Frontal cortex (tissue), 4 donors: ENCODE results near the gene ATAD2B. TPM values are rescaled to one million over a fixed set of nuclear protein-coding genes. Genes with fewer than 3 reads are reported as not detected.
"Not testable (repeated sequence)": the region's sequence is repeated elsewhere in the genome, so short reads cannot be mapped to it uniquely, and the experiment has no call there.

Experiments used
- DNase-seq, 2 donors: peaks; one replicate each; pipeline ENCODE4 v3.0.0; 2012; ENCODE audit warnings: low spot score in 2 of 2
- FAIRE-seq: peaks from 2 replicates; lab custom pipeline; 2012; peaks lifted over from hg19 to GRCh38; lab: Jason Lieb, UNC
- total RNA-seq: library from RNA; depleted of rRNA; stranded (reverse); fragments of >200 nt; gene quantifications from one replicate; pipeline ENCODE4 v1.2.3, GENCODE V29; 2014
- donor health status: control.
- donor health status: control.
- donor health status: control.

The ATAD2B gene
- 55.0 TPM for total RNA-seq

- DNase-seq (peak; percentile 93 to 94), FAIRE-seq (no peak)
Measured at GRCh38 chr2:23926750-23927571, at the start of gene ATAD2B. ATAD2B (minus strand) TSS chr2:23927123; CDS start chr2:23926770, 353 bp downstream.

- FAIRE-seq (no peak), DNase-seq (no peak)
Measured at GRCh38 chr2:23967846-23968245, 40.9 kb upstream of the ATAD2B start.

DNA sequence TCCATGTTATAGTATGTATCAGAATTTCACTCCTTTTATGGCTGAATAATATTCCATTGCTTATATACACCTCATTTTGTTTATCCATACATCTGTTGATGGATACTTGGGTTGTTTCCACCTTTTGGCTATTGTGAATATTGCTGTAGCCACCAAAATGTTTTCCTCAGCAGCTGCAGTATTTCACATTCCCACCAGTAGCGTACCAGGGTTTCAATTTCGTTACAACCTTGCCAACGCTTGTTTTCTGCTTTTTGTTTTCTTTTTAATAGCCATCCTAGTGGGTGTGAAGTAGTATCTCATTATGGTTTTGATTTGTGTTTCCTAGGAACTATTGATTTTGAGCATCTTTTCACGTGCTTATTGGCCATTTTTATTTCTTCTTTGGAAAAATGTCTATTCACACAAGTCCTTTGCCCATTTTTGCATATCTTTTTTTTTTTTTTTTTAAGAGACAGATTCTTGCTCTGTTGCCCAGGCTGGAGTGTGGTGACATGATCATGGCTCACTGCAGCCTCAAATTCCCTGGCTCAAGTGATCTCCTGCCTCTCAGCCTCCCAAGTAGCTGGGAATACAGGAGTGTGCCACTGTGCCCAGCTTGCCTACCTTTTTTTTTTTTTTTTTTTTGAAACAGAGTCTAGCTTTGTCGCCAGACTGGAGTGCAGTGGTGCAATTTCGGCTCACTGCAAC, 27.5 kb upstream of the ATAD2B start:
- no peak for DNase-seq
- no peak for FAIRE-seq

GRCh38 chr2:23953625-23954024, 26.7 kb upstream of the ATAD2B start:
- no peak for FAIRE-seq
- no peak for DNase-seq

GRCh38 chr2:23952558-23952957, 25.6 kb upstream of the ATAD2B start:
- DNase-seq, FAIRE-seq: not testable (repeated sequence)

DNA sequence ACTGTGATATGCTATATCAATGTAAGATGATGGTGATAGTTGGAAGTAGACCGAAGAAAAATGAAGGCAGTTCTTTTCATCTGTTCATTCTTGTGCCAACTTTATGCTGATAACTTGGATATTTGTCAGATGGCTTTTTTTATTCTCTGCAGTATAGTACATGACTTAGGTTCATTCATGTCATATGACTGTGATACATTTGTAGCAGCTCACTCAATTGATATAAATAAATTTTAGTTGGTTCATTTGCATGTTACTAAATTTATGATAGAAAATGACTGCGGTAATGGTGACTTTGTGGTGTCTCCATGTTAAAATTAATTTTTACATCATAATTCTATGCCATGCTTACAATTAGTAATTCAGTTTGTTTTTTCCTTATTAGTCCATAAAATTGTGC, 20.4 kb upstream of the ATAD2B start:
- FAIRE-seq (no peak), DNase-seq (no peak)

- FAIRE-seq (no peak), DNase-seq (no peak)
Measured at GRCh38 chr2:23944976-23945375, 18.1 kb upstream of the ATAD2B start.

DNA sequence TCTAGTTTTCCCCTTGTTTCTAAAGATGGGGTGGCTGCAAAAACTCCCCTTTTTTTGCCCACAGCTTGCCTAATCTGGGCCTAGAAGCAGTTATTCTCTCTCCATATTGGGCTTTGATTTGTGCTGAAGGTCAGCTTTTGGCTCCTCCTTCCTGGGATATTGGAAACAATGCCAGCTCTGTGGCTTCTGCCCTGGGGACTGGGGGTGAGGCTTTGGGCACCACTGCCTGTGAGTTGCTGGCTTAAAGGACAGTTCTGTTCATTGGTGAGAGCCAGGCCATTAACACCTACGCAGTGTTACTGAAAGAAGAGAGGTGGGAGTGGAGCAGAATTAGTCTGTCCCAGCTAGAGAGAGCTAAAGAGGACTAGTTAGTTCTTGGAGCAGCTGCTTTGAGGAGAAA, 17.6 kb upstream of the ATAD2B start:
- FAIRE-seq (no peak), DNase-seq (no peak)

DNA sequence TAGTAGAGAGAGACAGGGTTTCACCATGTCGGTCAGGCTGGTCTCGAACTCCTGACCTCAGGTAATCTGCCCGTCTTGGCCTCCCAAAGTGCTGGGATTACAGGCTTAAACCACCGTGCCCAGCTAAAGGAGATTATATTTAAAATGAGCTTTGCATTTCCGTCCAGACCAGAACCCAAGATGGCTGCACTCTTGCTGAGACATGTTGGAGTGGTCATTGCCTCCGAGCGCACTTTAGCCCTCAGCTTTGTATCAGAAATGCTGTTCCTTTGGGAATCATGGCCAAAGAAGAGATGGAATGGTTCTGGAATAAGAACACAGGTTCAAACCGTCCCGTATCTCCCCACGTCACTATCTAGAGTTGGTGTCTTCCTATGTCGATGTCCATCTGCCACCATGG, 16.7 kb upstream of the ATAD2B start:
- FAIRE-seq (no peak), DNase-seq (no peak)

- no peak for FAIRE-seq
- DNase-seq: no peak
Measured at GRCh38 chr2:23941644-23942043, 14.7 kb upstream of the ATAD2B start.

DNA sequence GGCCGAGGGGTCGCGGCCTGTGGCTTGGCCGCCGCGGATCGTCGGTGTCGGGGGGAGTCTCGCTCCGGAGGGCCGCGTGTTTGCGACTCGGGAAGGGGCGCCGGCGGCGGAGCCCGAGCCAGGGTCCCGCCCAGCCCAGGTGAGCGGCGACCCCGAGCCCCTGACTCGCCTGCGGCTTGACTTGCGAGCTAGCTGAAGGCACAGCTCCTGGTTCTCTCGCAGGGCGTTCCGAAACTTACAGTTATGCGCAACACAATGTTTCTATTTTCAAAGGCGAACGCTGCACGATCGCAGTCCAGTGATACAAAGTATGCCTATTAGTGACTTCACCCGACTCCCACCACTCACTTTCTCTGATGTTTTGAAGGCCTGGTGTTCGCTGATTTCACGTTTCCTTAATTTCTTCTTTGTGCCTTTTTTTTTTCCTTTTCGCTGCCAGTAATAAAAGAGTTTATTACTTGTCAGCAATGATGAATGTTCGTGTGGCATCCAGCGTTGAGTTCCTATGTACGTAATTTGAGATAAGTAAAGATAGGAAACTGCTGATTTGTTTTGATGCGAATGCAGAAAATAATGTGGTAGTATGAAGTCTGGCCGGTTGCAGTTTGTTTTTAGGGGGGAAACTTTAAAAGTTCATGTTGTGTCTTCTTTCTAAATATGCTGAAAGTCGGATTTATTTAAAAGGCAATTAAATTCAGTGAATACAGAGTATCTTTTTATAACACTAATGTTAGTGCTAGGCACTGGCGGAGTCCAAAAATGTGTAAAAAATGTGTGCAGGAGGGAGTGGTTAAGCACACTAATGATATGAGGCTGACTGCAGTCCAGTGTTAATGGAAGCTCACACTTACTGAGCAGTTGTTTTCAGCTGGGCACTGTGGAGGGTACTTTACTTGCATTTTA, 14.0 kb upstream of the ATAD2B start:
- DNase-seq (no peak), FAIRE-seq (no peak)

GRCh38 chr2:23939987-23940717, 13.2 kb upstream of the ATAD2B start, which contains the start of gene UBXN2A:
UBXN2A (plus strand) TSS chr2:23940463; CDS start chr2:23958315, 17,852 bp downstream.
- DNase-seq (peak; percentile 88), FAIRE-seq (no peak)

DNA sequence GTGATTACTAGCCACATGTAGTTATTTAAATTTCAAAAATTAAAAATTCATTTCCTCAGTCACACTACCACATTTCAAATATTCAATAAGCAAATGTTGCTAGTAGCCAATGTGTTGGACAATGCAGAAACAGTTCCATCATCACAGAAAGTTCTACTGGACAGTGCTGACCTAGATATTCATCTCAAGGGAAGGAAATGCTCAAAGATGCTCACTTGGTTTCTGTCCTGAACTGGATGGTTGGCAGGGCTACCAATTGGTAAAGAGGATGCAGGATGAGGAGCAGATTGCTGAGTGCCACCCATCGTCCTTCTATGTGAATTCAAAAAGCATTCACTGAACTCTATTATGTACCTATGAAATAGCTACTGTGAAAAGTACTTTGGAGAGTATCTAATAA, 7.3 kb upstream of the ATAD2B start:
- DNase-seq (no peak), FAIRE-seq (no peak)

GRCh38 chr2:23926290-23926749, 603 bp downstream of the ATAD2B start:
- DNase-seq (peak in 1 of 2 donors; percentile 24), FAIRE-seq (no peak)

- DNase-seq: peak; percentile 36 to 40
- no peak for FAIRE-seq
Measured at GRCh38 chr2:23925702-23926289, 1.1 kb downstream of the ATAD2B start.

DNA sequence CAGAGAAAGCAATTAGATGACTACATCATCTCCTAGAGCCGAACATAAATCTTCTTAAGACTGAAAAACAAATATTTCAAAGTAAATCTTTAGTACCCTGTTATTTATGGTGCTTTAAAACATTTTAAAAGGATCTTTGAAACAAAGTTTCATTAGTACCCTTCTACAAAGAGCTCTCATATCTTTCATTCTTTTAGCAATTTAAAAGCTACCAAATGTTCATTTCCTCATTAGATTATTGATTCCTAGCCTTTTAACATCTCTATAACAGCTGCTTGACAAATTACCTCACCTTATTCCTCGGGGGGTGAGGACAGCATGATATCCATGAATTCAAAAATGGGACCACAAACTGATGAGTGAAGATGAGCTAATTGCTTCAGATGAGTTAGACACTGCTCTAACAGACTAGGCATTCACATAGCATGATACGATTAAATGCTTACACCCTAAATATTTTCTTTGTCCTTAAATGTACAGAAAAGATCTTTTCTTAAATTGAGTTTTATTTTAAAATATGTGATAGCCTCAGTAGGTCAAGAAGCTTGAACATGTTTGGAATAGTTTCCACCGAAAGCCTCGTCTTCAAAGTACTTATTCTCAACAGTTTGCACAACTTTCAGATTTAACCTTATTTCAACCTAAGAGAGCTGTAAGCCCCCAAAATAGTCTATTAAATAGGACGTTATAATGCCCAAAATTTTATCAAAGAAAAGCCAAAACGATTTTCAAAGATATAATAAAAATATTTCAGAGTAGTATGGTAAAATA, 2.1 kb downstream of the ATAD2B start:
- FAIRE-seq (no peak), DNase-seq (no peak)

GRCh38 chr2:23918837-23919489, 8.0 kb downstream of the ATAD2B start:
- FAIRE-seq: no peak

More at GRCh38 chr2:23918837-23919489, 8.0 kb downstream of the ATAD2B start:
- no peak for DNase-seq
